ENCODE data around the gene FAM240A. TPM values are rescaled to one million over a fixed set of nuclear protein-coding genes. Genes with fewer than 3 reads are reported as not detected.

The FAM240A gene
- total RNA-seq, 1 experiment from 2014 or later, result not detected

DNA sequence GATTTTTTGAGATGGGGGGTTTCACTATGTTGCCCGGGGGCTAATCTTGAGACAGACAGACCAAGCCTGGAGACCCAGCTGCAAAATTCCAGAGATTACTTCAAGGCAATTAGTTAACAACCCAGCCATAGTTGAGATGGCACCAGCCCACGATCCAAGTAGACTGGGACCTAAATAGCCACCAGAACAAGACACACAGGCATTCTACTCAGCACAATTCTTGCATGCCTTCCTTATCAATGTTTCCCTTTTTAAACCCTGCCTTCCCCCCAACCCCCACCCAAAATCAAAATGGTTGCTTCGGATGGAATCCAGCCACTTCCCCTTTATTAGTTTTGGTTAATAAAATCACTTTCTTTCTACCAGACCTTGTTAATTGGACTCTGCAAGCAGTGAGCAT lies 28.6 kb downstream of the FAM240A start:
- POLR2A ChIA-PET (ENCODE audit: unreplicated experiment), result no interaction called here

DNA sequence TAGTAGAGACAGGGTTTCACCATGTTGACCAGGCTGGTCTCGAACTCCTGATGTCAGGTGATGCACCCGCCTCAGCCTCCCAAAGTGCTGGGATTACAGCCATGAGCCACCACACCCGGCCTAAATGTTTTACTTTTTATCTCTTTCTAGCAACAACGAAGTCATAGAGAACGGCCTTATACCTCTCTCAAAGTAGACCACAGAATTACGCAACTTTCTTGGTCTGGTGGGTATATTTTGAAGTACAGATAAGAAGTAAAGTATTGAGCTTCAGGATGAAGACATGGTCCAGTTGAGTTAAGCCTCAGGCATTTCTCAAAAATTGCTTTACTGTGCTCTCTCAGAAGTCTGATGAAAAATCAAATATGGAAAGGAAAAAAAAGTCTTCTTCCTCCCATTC lies 30.6 kb downstream of the FAM240A start:
- POLR2A ChIA-PET (ENCODE audit: unreplicated experiment), result no interaction called here
- TF ChIP-seq, protein P1, sequence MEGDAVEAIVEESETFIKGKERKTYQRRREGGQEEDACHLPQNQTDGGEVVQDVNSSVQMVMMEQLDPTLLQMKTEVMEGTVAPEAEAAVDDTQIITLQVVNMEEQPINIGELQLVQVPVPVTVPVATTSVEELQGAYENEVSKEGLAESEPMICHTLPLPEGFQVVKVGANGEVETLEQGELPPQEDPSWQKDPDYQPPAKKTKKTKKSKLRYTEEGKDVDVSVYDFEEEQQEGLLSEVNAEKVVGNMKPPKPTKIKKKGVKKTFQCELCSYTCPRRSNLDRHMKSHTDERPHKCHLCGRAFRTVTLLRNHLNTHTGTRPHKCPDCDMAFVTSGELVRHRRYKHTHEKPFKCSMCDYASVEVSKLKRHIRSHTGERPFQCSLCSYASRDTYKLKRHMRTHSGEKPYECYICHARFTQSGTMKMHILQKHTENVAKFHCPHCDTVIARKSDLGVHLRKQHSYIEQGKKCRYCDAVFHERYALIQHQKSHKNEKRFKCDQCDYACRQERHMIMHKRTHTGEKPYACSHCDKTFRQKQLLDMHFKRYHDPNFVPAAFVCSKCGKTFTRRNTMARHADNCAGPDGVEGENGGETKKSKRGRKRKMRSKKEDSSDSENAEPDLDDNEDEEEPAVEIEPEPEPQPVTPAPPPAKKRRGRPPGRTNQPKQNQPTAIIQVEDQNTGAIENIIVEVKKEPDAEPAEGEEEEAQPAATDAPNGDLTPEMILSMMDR (conservative IDR thresholded peaks at IDR 0.05; ENCODE audit: low read depth, low read length), result no peak
- TF ChIP-seq EZH2phosphoT487 (IDR thresholded peaks at IDR 0.05; ENCODE audit: borderline replicate concordance, low read length) (no peak), EZH2 (IDR thresholded peaks at IDR 0.05; ENCODE audit: low read length, unreplicated experiment) (no peak)

More for the DNA sequence above, 28.6 kb downstream of the FAM240A start:
- Histone ChIP-seq H4K20me1 (ENCODE audit: low read length) (no peaks in the 10 kb centered on the region), H3K4me2 (ENCODE audit: low read length) (no peak overlapping the region), H2AFZ (ENCODE audit: low read length) (no peak overlapping the region), H3F3A (ENCODE audit: low read length, unreplicated experiment) (no peaks in the 10 kb centered on the region), H3K9me2 (replicated peaks; ENCODE audit: low read length) (no peaks in the 10 kb centered on the region), H3K27ac (ENCODE audit: low read length) (no peak overlapping the region), H3K79me2 (ENCODE audit: low read length) (no peaks in the 10 kb centered on the region), H3K9me3 (ENCODE audit: low read length) (no peaks in the 10 kb centered on the region), H3K36me3 (ENCODE audit: low read depth, low read length) (no peaks in the 10 kb centered on the region), H3K4me3 (ENCODE audit: low read length) (no peak overlapping the region), H3K9ac (ENCODE audit: low read length) (no peak overlapping the region), H3K27me3 (ENCODE audit: low read length) (no peaks in the 10 kb centered on the region), H3K4me1 (ENCODE audit: insufficient read depth, low read length) (no peaks in the 10 kb centered on the region)
- BruUV-seq (replicated peaks), result no TSS peak
- CTCF ChIA-PET, result interaction anchor here (0.6 kb wide), 1 partner anchor 152 kb away, joined by 5 read pairs; no protein-coding TSS in a partner anchor
- intact Hi-C loops (cut with micrococcal nuclease), result no loop called here
- TF ChIP-seq EZH2phosphoT487 (IDR thresholded peaks at IDR 0.05; ENCODE audit: borderline replicate concordance, low read length), result no peak
- TF ChIP-seq, protein P1 (conservative IDR thresholded peaks at IDR 0.05; ENCODE audit: low read depth, low read length), result no peak
- no peak for TF ChIP-seq EZH2 (IDR thresholded peaks at IDR 0.05; ENCODE audit: low read length, unreplicated experiment)
- DNase-seq (no peak), ATAC-seq (no peak)

DNA sequence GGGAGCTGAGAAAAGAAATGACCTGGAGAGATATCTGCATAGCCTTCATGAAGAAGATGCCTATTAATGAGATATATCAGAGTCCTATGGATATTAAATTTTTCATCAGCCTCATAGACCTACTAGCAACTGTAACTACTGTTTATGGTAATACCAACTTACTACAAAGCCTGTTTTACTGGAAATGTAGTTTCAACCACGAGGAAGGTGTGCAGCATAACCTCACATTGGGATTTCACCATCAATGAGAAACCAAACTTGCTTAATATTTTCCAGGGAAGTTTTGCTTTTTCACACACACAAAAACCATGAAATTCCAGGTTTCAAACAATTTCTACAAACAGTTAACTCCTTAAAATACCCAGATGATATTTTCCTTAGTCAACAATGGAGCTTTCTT lies 31.4 kb downstream of the FAM240A start:
- no peaks in the 10 kb centered on the region for H4K20me1 ChIP-seq (ENCODE audit: low read length)
- no TSS peak for BruUV-seq (replicated peaks)
- POLR2A ChIA-PET (ENCODE audit: unreplicated experiment), result no interaction called here
- no peak overlapping the region for H3K9ac ChIP-seq (ENCODE audit: low read length)
- H3K4me1 ChIP-seq (ENCODE audit: insufficient read depth, low read length), result 0 out of 2 replicates have a peak, but pooled peaks cover 3% of the 10 kb centered on the region
- H3F3A ChIP-seq (ENCODE audit: low read length, unreplicated experiment), result no peaks in the 10 kb centered on the region
- no peaks in the 10 kb centered on the region for H3K9me2 ChIP-seq (replicated peaks; ENCODE audit: low read length)
- no peak overlapping the region for H3K4me2 ChIP-seq (ENCODE audit: low read length)
- H3K27me3 ChIP-seq (ENCODE audit: low read length), result no peaks in the 10 kb centered on the region
- CTCF ChIA-PET, result no interaction called here
- H2AFZ ChIP-seq (ENCODE audit: low read length), result no peak overlapping the region
- no peak overlapping the region for H3K27ac ChIP-seq (ENCODE audit: low read length)
- H3K9me3 ChIP-seq (ENCODE audit: low read length), result no peaks in the 10 kb centered on the region
- no peaks in the 10 kb centered on the region for H3K36me3 ChIP-seq (ENCODE audit: low read depth, low read length)
- DNase-seq, result no peak
- TF ChIP-seq, protein P1 (conservative IDR thresholded peaks at IDR 0.05; ENCODE audit: low read depth, low read length), result no peak
- TF ChIP-seq EZH2phosphoT487 (IDR thresholded peaks at IDR 0.05; ENCODE audit: borderline replicate concordance, low read length) (no peak), EZH2 (IDR thresholded peaks at IDR 0.05; ENCODE audit: low read length, unreplicated experiment) (no peak)
- ATAC-seq, result no peak
- intact Hi-C loops (cut with micrococcal nuclease), result no loop called here
- no peaks in the 10 kb centered on the region for H3K79me2 ChIP-seq (ENCODE audit: low read length)
- H3K4me3 ChIP-seq (ENCODE audit: low read length), result no peak overlapping the region

More for the DNA sequence above, 30.6 kb downstream of the FAM240A start:
- Histone ChIP-seq H3K27ac (ENCODE audit: low read length) (no peak overlapping the region), H3K9me3 (ENCODE audit: low read length) (no peaks in the 10 kb centered on the region), H3K27me3 (ENCODE audit: low read length) (no peaks in the 10 kb centered on the region), H2AFZ (ENCODE audit: low read length) (no peak overlapping the region), H3K4me2 (ENCODE audit: low read length) (no peak overlapping the region), H3K9me2 (replicated peaks; ENCODE audit: low read length) (no peaks in the 10 kb centered on the region), H3K36me3 (ENCODE audit: low read depth, low read length) (no peaks in the 10 kb centered on the region), H3K9ac (ENCODE audit: low read length) (no peak overlapping the region), H3K4me1 (ENCODE audit: insufficient read depth, low read length) (0 out of 2 replicates have a peak, but pooled peaks cover 3% of the 10 kb centered on the region), H3K4me3 (ENCODE audit: low read length) (no peak overlapping the region), H3K79me2 (ENCODE audit: low read length) (no peaks in the 10 kb centered on the region), H3F3A (ENCODE audit: low read length, unreplicated experiment) (no peaks in the 10 kb centered on the region), H4K20me1 (ENCODE audit: low read length) (no peaks in the 10 kb centered on the region)
- DNase-seq (no peak), ATAC-seq (no peak)
- BruUV-seq (replicated peaks), result no TSS peak
- intact Hi-C loops (cut with micrococcal nuclease), result no loop called here
- CTCF ChIA-PET, result no interaction called here

Data from PC-3 (cell line).